ENCODE data around the gene MINDY2.
"Not testable (repeated sequence)": the region's sequence is repeated elsewhere in the genome, so short reads cannot be mapped to it uniquely, and the experiment has no call there.

MINDY2 gene

DNA sequence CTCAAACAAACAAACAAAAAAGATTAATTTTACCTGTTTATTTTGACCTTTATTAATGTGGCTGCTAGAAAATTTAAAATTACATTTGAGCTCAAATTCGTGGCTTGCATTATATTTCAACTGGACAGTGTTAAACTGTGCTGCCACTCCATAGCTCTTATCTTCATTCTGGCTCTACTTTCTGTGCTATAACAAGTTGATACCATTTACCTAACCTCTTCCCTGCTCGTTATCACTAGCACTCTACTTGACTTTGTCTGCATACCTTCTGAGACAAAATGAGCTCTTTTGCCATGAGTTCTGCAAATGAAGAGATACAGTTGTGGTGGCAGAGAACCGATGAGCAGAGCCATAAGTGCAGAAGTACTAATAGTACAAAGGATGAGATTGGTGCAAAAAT is 26.4 kb downstream of the MINDY2 start:
- Histone ChIP-seq H3K36me3 (no peaks in the 10 kb centered on the region; the same call in 1 of the 2 replicates), H3K4me3 (ENCODE audit: low read depth, low read length) (no peak overlapping the region), H3K27ac (no peak overlapping the region), H3K9me3 (ENCODE audit: severe bottlenecking) (no peaks in the 10 kb centered on the region), H3K27me3 (ENCODE audit: insufficient read depth, low read depth, severe bottlenecking) (no peaks in the 10 kb centered on the region)
- DNase-seq: no peak
- TF ChIP-seq, protein P1, sequence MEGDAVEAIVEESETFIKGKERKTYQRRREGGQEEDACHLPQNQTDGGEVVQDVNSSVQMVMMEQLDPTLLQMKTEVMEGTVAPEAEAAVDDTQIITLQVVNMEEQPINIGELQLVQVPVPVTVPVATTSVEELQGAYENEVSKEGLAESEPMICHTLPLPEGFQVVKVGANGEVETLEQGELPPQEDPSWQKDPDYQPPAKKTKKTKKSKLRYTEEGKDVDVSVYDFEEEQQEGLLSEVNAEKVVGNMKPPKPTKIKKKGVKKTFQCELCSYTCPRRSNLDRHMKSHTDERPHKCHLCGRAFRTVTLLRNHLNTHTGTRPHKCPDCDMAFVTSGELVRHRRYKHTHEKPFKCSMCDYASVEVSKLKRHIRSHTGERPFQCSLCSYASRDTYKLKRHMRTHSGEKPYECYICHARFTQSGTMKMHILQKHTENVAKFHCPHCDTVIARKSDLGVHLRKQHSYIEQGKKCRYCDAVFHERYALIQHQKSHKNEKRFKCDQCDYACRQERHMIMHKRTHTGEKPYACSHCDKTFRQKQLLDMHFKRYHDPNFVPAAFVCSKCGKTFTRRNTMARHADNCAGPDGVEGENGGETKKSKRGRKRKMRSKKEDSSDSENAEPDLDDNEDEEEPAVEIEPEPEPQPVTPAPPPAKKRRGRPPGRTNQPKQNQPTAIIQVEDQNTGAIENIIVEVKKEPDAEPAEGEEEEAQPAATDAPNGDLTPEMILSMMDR (IDR thresholded peaks at IDR 0.05; ENCODE audit: low read depth, low read length): no peak

DNA sequence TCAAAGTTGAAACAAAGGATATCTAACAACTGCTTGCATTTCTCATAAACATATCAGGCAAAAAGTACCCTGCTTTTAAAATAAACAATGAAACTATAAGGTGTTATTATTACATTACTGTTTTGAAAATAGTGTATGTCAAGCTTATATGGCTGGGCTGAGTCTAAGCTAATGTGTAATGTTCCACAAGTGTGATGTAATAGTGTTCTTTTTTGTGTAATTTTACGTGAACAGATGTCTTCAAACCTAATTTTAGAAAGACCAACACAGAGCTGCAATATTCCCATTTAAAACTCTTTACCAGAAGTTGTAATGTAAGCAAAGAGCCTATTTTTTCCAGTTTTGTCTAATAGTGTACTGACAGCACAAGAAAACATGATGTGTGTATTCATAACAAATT is 34.0 kb downstream of the MINDY2 start:
- H3K4me3 ChIP-seq (ENCODE audit: low read depth, low read length): no peak overlapping the region
- H3K36me3 ChIP-seq: peaks cover 6% of the 10 kb centered on the region; the same call in 1 of the 2 replicates
- H3K9me3 ChIP-seq (ENCODE audit: severe bottlenecking): no peaks in the 10 kb centered on the region
- no peak overlapping the region for H3K27ac ChIP-seq
- TF ChIP-seq, protein P1 (IDR thresholded peaks at IDR 0.05; ENCODE audit: low read depth, low read length): no peak
- H3K27me3 ChIP-seq (ENCODE audit: insufficient read depth, low read depth, severe bottlenecking): no peaks in the 10 kb centered on the region
- DNase-seq: no peak

DNA sequence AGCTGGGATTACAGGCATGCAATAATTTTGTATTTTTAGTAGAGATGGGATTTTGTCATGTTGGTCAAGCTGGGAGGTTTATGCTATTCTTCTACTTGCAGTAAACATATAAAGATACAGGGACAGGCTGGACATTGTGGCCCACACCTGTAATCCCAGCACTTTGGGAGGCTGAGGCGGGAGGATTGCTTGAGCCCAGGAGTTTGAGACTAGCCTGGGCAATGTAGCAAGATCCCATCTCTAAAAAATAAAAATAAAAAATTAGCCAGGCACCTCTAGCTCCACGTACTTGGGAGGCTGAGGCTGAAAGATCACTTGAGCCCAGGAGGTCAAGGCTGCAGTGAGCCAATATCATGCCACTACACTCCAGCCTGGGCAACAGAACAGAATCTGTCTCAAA is 52.2 kb downstream of the MINDY2 start:
- DNase-seq; H3K9me3 ChIP-seq (ENCODE audit: severe bottlenecking); H3K27me3 ChIP-seq (ENCODE audit: insufficient read depth, low read depth, severe bottlenecking); H3K4me3 ChIP-seq (ENCODE audit: low read depth, low read length); H3K27ac ChIP-seq: not testable (repeated sequence)
- H3K36me3 ChIP-seq: peaks cover 15% of the 10 kb centered on the region

DNA sequence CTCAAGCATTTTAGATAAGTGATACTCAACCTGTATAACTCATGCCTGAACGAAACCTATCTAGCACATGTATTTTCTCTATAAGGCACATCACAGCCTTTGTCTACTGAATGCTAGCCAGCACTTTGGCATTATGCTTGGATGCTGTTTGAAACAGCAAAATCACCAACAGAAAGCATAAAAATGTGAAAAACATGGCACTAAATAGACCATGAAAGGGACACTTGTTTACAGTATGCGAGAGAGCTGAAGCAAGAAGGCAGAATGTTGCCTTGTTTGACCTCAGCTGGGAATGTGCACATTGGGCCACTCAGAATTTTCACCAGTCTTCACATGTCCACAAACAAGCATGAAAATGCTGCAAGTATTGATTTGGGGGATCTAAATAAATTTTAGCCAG is 59.5 kb downstream of the MINDY2 start:
- Histone ChIP-seq H3K36me3 (peaks cover 11% of the 10 kb centered on the region), H3K9me3 (ENCODE audit: severe bottlenecking) (no peaks in the 10 kb centered on the region), H3K27me3 (ENCODE audit: insufficient read depth, low read depth, severe bottlenecking) (no peaks in the 10 kb centered on the region), H3K4me3 (ENCODE audit: low read depth, low read length) (no peak overlapping the region), H3K27ac (no peak overlapping the region)
- DNase-seq: no peak
- TF ChIP-seq, protein P1 (IDR thresholded peaks at IDR 0.05; ENCODE audit: low read depth, low read length): no peak

DNA sequence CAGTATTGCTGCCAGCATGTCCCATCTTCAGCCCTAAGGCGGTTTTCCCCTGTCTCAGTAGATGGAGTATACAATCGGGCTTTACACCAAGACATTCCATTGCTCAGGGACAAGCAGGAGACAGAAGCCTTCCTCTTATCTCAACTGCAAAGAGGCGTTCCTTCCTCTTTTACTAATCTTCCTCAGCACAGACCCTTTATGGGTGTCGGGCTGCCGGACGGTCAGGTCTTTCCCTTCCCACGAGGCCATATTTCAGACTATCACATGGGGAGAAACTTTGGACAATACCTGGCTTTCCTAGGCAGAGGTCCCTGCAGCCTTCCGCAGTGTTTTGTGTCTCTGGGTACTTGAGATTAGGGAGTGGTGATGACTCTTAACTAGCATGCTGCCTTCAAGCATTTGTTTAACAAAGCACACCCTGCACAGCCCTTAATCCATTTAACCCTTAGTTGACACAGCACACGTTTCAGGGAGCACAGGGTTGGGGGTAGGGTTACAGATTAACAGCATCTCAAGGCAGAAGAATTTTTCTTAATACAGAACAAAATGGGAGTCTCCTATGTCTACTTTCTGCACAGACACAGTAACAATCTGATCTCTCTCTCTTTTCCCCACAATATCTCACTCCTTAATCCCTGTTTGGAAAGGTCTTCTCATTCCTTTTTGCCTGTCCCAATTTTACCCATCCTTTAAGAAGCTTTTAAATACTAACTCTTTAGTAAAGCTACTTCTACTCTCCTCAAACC is 62.8 kb downstream of the MINDY2 start:
- H3K27me3 ChIP-seq (ENCODE audit: insufficient read depth, low read depth, severe bottlenecking); H3K9me3 ChIP-seq (ENCODE audit: severe bottlenecking); H3K36me3 ChIP-seq; H3K27ac ChIP-seq; H3K4me3 ChIP-seq (ENCODE audit: low read depth, low read length): not testable (repeated sequence)
- DNase-seq: peak; percentile 13

DNA sequence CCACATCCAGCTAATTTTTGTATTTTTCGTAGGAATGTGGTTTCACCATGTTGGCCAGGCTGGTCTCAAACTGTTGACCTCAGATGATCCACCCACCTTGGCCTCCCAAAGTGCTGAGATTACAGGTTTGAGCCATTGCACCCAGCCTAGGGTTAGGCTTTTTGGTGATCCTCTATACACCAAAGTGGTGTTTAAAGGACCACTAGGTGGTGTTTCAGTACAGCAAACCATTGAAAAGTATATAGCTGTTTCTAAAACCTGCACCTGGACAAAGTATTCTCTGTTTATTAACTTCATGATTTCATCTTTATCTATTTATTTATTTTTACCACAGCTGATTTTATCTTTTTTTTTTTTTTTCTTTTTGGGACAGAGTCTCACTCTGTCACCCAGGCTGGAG is 68.4 kb downstream of the MINDY2 start:
- H3K27me3 ChIP-seq (ENCODE audit: insufficient read depth, low read depth, severe bottlenecking): no peaks in the 10 kb centered on the region
- no peak for DNase-seq
- no peaks in the 10 kb centered on the region for H3K36me3 ChIP-seq
- no peak overlapping the region for H3K27ac ChIP-seq
- TF ChIP-seq, protein P1 (IDR thresholded peaks at IDR 0.05; ENCODE audit: low read depth, low read length): peak; percentile 30; the same call in 1 of the 2 replicates
- no peaks in the 10 kb centered on the region for H3K9me3 ChIP-seq (ENCODE audit: severe bottlenecking)
- no peak overlapping the region for H3K4me3 ChIP-seq (ENCODE audit: low read depth, low read length)

DNA sequence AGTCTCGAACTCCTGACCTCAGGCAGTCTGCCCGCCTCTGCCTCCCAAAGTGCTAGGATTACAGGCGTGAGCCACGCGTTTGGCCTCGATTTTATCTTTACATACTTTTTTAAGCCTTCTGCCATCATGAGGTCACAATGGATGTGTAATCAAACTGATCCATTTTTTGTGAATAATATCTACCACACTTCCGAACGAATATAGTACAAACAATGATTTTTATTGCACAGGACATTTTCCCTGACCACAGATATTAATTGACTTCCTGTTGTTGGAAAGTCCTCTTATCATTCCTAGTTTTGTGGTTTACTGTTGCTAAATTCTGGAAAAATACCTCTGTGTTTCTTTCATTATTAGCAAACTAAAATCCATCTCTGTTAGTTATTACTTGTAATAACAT is 68.9 kb downstream of the MINDY2 start:
- Histone ChIP-seq H3K27me3 (ENCODE audit: insufficient read depth, low read depth, severe bottlenecking) (no peaks in the 10 kb centered on the region), H3K9me3 (ENCODE audit: severe bottlenecking) (no peaks in the 10 kb centered on the region), H3K27ac (no peak overlapping the region), H3K4me3 (ENCODE audit: low read depth, low read length) (no peak overlapping the region), H3K36me3 (peaks cover under 1% of the 10 kb centered on the region; the same call in 1 of the 2 replicates)
- TF ChIP-seq, protein P1 (IDR thresholded peaks at IDR 0.05; ENCODE audit: low read depth, low read length): no peak
- DNase-seq: no peak

All from WERI-Rb-1 (cell line).